Subcutaneous adipose tissue (tissue), 4 donors: ENCODE measurements around the gene NDUFAF8. TPM values are rescaled to one million over a fixed set of nuclear protein-coding genes. Genes with fewer than 3 reads are reported as not detected.

ENCODE experiments used
- total RNA-seq, 4 donors: library from RNA; depleted of rRNA; stranded (reverse); fragments of >200 nt; gene quantifications; one replicate each; pipeline ENCODE4 v1.1.0, GENCODE V29; 2016
- TF ChIP-seq, protein P1 (sequence below): fragments of 450-650 bp; IDR thresholded peaks from one replicate; pipeline ENCODE4 v1.5.1; 2016; ENCODE audit warnings: low read depth, mild to moderate bottlenecking, control low read depth, antibody characterized with exemption, moderate library complexity

Gene NDUFAF8
- total RNA-seq, 4 donors from 2014 or later = 20.4 to 59.5 (median 53.6) TPM

GRCh38 chr17:81219476-81220180 is 19.5 kb upstream of the NDUFAF8 start:
- TF ChIP-seq, protein P1, sequence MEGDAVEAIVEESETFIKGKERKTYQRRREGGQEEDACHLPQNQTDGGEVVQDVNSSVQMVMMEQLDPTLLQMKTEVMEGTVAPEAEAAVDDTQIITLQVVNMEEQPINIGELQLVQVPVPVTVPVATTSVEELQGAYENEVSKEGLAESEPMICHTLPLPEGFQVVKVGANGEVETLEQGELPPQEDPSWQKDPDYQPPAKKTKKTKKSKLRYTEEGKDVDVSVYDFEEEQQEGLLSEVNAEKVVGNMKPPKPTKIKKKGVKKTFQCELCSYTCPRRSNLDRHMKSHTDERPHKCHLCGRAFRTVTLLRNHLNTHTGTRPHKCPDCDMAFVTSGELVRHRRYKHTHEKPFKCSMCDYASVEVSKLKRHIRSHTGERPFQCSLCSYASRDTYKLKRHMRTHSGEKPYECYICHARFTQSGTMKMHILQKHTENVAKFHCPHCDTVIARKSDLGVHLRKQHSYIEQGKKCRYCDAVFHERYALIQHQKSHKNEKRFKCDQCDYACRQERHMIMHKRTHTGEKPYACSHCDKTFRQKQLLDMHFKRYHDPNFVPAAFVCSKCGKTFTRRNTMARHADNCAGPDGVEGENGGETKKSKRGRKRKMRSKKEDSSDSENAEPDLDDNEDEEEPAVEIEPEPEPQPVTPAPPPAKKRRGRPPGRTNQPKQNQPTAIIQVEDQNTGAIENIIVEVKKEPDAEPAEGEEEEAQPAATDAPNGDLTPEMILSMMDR = no peak

DNA sequence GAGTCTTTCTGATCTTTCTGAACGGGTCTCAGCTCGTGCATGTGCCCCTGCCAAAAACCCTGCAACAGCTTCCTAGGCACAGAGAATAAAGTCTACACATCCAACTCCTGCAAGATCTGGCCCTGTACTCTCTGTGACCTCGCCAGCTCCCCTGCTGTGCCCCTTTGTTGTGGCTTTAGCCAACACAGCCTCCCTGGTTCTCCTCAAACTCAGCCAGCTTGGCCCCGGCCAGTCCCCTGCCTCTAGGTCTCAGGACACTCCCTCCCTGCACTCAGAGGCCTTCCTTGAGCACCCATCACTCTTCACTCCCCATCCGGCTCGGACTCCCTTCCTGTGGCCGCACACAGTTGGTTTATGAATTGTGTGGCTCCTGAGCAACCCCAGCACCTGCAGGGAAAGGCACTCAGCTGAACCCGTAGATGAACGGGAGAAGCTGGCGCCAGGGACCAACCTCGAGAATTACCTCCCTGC is 17.7 kb upstream of the NDUFAF8 start:
- TF ChIP-seq, protein P1 = no peak

DNA sequence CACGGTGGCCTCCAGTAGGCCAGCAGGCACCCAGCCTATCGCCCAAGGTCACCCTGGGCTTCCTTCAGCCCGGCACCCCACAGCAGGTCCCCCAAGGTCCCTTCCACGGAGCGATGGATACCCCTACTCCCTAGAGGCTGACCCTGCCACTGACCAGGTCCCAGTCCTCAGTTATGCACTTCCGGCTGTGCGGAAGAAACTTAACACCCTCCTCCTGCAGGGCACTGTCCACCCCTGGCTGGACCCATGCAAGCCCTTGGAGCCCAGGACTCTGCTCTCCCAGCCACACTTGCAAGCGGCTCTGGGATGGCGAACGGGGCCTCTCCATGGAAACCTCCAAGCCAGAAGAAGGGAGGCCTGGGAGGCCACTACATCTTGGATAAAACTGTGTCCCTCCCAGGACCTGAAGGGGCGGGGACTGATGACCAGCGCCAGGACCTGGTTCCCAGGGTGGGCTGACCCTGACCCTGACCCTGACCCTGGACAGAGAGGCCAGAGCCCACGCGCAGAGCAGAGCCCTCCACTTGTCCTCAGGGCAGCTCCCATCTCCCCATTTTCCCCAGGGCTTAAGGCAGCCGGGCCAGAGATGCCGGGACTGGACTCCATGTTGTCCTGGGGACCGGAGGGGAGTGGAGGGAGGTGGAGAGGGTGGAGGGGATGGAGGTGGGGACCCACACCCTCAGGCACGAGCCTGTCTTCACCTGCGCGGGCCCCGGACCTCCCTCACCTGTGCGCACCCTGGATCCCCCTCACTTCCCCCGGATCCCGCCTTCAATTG is 17.1 kb upstream of the NDUFAF8 start:
- TF ChIP-seq, protein P1 = no peak

DNA sequence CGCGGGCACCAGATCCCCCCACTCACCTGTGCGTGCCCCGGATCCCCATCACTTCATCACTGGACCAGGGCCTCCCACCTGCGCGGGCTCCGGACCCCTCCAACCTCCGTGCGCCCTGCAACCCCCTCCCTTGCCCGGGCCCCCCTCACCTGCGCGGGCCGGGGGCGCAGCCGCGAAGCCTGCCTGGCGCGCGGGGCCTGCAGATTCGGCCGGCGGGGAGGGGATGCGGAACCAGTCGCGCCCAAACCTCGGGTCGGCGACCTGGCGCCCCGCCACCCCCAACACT is 16.6 kb upstream of the NDUFAF8 start:
- TF ChIP-seq, protein P1 = no peak

- TF ChIP-seq, protein P1 = no peak
Observed at GRCh38 chr17:81222906-81223761, 16.0 kb upstream of the NDUFAF8 start, which contains the start of gene CEP131. Gene CEP131, minus strand, starts transcription at chr17:81222965. Its CDS starts 2,909 bp downstream, at chr17:81220056.

DNA sequence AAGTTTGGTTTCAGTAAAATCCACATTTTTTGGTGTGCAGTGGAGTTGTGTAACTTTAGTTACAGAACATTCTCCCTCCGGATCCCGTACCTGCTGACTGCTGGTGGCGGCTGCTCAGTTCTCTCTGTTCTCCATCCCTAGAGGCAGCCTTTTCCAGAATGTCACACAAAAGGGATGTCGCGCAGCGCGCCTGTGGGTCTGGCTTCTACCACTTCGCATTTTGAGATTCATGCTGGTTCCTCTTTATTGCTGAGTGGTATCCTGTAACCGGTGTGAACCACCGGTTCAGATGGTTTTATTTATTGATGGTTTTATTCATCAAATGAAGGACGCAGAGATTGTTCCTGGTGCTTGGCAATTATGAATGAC is 15.4 kb upstream of the NDUFAF8 start:
- TF ChIP-seq, protein P1 = no peak

DNA sequence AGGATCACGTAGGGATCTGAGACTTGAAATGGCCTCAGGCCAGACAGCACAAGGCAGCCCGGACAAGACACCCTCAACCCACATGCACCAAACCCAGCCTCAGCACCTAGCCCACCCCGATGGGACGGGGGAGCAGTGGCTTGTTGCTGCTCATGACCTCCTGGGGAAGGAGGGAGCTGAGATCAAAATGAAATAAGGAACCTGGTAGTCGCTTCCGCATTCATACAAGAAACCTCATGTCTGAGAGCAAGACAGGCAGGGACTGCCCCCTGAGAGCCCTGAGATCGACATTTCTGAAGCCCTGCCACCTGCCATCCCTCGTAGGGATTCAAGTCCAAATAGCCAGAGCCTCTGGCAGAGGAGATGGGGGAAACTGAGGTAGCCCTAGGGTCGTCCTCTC is 10.7 kb upstream of the NDUFAF8 start:
- TF ChIP-seq, protein P1 = no peak
